Thyroid gland (tissue), 4 donors: ENCODE results near the gene ATG4D. TPM values are rescaled to one million over a fixed set of nuclear protein-coding genes. Genes with fewer than 3 reads are reported as not detected.

Experiments used
- DNase-seq, 2 donors: peaks; one replicate each; pipeline ENCODE4 v3.0.0-alpha.2; 2019
- H3K27ac ChIP-seq, 3 donors: fragments of 200-600 bp; sonication (generic); 1 replicate in 2 of 3; 2 replicates in 1 of 3; pipeline ENCODE4 v1.5.1; 2016 to 2019; ENCODE audit warnings: mild to moderate bottlenecking in 1 of 3, moderate library complexity in 1 of 3
- H3K27me3 ChIP-seq: fragments of 200-600 bp; sonication (generic); one replicate; pipeline ENCODE4 v1.5.1; 2019
- H3K36me3 ChIP-seq, 2 donors: fragments of 200-600 bp; sonication (generic); one replicate each; pipeline ENCODE4 v1.5.1; 2016 to 2019
- H3K4me1 ChIP-seq, 2 donors: fragments of 200-600 bp; sonication (generic); one replicate each; pipeline ENCODE4 v1.5.1; 2017 to 2019
- H3K4me3 ChIP-seq, 3 donors: fragments of 200-600 bp; sonication (generic); replicated peaks in 1 of 3; 1 replicate in 2 of 3; 2 replicates in 1 of 3; pipeline ENCODE4 v1.5.1; 2016; ENCODE audit warnings: mild to moderate bottlenecking in 1 of 3
- H3K9me3 ChIP-seq: fragments of 200-600 bp; sonication (generic); one replicate; pipeline ENCODE4 v1.5.1; 2017
- CTCF ChIP-seq, 6 experiments: fragments of 200-600 bp in 3 of 6; fragments of 450-650 bp in 3 of 6; sonication (generic) in 3 of 6; IDR thresholded peaks; one replicate each; pipeline ENCODE4 v1.5.1; 2016 to 2019; ENCODE audit warnings: antibody characterized with exemption in 6 of 6, mild to moderate bottlenecking in 2 of 6, inconsistent platforms in 1 of 6, moderate library complexity in 1 of 6
- POLR2A ChIP-seq, 2 donors: fragments of 450-650 bp; IDR thresholded peaks; one replicate each; pipeline ENCODE4 v1.6.1; 2017; ENCODE audit warnings: antibody characterized with exemption in 2 of 2, mild to moderate bottlenecking in 2 of 2, moderate library complexity in 1 of 2
- WGBS, 2 donors: methylation state at CpG; one replicate each; pipeline ENCODE4 v1.1.5; 2017; 5-methylcytosine and 5-hydroxymethylcytosine counted together
- intact Hi-C: fragments of 100-400 bp; cut with DNase I; formaldehyde crosslinking; loops from one replicate; pipeline ENCODE4 v1.15.1; 2023
- total RNA-seq, 4 donors: library from RNA; depleted of rRNA; stranded (reverse); fragments of >200 nt; gene quantifications; one replicate each; pipeline ENCODE4 v1.2.3, GENCODE V29; 2016

Gene ATG4D
- total RNA-seq, 4 donors from 2014 or later: 28.4 to 37.0 (median 31.3) TPM

GRCh38 chr19:10516064-10516385, 27.7 kb upstream of the ATG4D start:
- H3K27me3 ChIP-seq: peaks cover 11% of the 10 kb centered on the region
- H3K4me3 ChIP-seq: no peak overlapping the region
- DNase-seq: no peak

GRCh38 chr19:10516671-10517286, 26.9 kb upstream of the ATG4D start:
- Histone ChIP-seq H3K9me3 (no peaks in the 10 kb centered on the region), H3K4me1 (peaks cover 13 to 25% of the 10 kb centered on the region in 2 donors), H3K27ac (no peak overlapping the region), H3K27me3 (peaks cover 11% of the 10 kb centered on the region), H3K4me3 (peak overlapping the region in 1 of 3 donors; percentile 17), H3K36me3 (no peaks in the 10 kb centered on the region)
- WGBS, 2 donors: 60 to 62% methylated on average over 7 of the region's 10 CpGs
- TF ChIP-seq POLR2A (IDR thresholded peaks at IDR 0.05) (no peak), CTCF (IDR thresholded peaks at IDR 0.05) (no peak)
- DNase-seq: no peak
- intact Hi-C loops: no loop called here

More at GRCh38 chr19:10516064-10516385, 27.7 kb upstream of the ATG4D start:
- Histone ChIP-seq H3K4me1 (peaks cover 13 to 25% of the 10 kb centered on the region in 2 donors), H3K27ac (no peak overlapping the region), H3K36me3 (no peaks in the 10 kb centered on the region), H3K9me3 (no peaks in the 10 kb centered on the region)
- no peak for TF ChIP-seq POLR2A (IDR thresholded peaks at IDR 0.05)
- TF ChIP-seq CTCF (IDR thresholded peaks at IDR 0.05): no peak
- intact Hi-C loops: no loop called here
- 87% methylated on average over 5 of the region's 5 CpGs for WGBS, 2 donors

- peak; percentile 8 to 13 for DNase-seq
- intact Hi-C loops: no loop called here
- Histone ChIP-seq H3K27ac (no peak within 1 kb of the TSS), H3K36me3 (no peaks in the 10 kb centered on the region), H3K4me3 (peak within 1 kb of the TSS in 1 of 3 donors; percentile 17), H3K9me3 (no peaks in the 10 kb centered on the region), H3K27me3 (peaks cover 11% of the 10 kb centered on the region), H3K4me1 (peaks cover 13 to 25% of the 10 kb centered on the region in 2 donors)
- WGBS, 2 donors: 6% methylated on average over 6 of the region's 39 CpGs; no CpG with 5 or more reads in 1 of the 2 donors
- TF ChIP-seq POLR2A (IDR thresholded peaks at IDR 0.05) (no peak), CTCF (IDR thresholded peaks at IDR 0.05) (no peak)
These were observed 26.3 kb upstream of the ATG4D start, which contains the start of gene S1PR5 for GRCh38 chr19:10517361-10517759. Gene S1PR5 (minus strand): TSS chr19:10517447. CDS start chr19:10515011, 2,436 bp downstream.

- no peaks in the 10 kb centered on the region for H3K9me3 ChIP-seq
- no peak overlapping the region for H3K27ac ChIP-seq
- H3K36me3 ChIP-seq: no peaks in the 10 kb centered on the region
- intact Hi-C loops: no loop called here
- peak overlapping the region in 1 of 3 donors; percentile 17 for H3K4me3 ChIP-seq
- TF ChIP-seq CTCF (IDR thresholded peaks at IDR 0.05) (no peak), POLR2A (IDR thresholded peaks at IDR 0.05) (no peak)
- H3K4me1 ChIP-seq: peaks cover 13 to 25% of the 10 kb centered on the region in 2 donors
- no peak for DNase-seq
- 1 to 2% methylated on average over 15 to 20 of the region's 27 CpGs for WGBS, 2 donors
- peaks cover 11% of the 10 kb centered on the region for H3K27me3 ChIP-seq
These were observed 25.8 kb upstream of the ATG4D start for GRCh38 chr19:10517760-10518443.
